ENCODE measurements around the gene JADE1.

DNA sequence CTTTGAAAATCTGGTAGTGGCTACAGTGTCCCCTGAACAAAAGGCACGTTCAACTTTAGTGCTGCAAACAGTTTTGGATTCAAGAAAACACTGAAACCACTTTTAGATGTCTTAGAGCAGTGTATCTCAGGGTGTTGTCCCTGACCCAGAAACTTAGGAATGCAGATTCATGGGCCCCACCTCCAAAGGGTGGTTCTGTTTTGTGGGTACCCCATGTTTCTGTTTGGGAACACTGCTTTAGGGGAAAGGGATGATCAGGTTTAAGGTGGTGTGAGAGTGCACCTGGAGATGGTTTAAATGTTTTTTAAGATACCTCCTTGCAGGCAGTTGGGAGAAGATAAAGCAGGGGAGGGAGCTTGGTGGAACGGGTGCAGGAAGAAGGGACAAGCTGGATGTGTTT, 55.6 kb downstream of the JADE1 start:
- TF ChIP-seq, protein P1, sequence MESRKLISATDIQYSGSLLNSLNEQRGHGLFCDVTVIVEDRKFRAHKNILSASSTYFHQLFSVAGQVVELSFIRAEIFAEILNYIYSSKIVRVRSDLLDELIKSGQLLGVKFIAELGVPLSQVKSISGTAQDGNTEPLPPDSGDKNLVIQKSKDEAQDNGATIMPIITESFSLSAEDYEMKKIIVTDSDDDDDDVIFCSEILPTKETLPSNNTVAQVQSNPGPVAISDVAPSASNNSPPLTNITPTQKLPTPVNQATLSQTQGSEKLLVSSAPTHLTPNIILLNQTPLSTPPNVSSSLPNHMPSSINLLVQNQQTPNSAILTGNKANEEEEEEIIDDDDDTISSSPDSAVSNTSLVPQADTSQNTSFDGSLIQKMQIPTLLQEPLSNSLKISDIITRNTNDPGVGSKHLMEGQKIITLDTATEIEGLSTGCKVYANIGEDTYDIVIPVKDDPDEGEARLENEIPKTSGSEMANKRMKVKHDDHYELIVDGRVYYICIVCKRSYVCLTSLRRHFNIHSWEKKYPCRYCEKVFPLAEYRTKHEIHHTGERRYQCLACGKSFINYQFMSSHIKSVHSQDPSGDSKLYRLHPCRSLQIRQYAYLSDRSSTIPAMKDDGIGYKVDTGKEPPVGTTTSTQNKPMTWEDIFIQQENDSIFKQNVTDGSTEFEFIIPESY (IDR thresholded peaks at IDR 0.05), result no peak
- TF ChIP-seq TAF1 (conservative IDR thresholded peaks at IDR 0.05) (no peak), HNF4A (conservative IDR thresholded peaks at IDR 0.05) (no peak), JUND (IDR thresholded peaks at IDR 0.05) (no peak), RXRA (IDR thresholded peaks at IDR 0.05) (no peak), YY1 (IDR thresholded peaks at IDR 0.05) (no peak), HNF4G (IDR thresholded peaks at IDR 0.05) (no peak), EGR1 (IDR thresholded peaks at IDR 0.05; ENCODE audit: low read depth in 2 of 2) (no peak)
- TF ChIP-seq, protein P2, sequence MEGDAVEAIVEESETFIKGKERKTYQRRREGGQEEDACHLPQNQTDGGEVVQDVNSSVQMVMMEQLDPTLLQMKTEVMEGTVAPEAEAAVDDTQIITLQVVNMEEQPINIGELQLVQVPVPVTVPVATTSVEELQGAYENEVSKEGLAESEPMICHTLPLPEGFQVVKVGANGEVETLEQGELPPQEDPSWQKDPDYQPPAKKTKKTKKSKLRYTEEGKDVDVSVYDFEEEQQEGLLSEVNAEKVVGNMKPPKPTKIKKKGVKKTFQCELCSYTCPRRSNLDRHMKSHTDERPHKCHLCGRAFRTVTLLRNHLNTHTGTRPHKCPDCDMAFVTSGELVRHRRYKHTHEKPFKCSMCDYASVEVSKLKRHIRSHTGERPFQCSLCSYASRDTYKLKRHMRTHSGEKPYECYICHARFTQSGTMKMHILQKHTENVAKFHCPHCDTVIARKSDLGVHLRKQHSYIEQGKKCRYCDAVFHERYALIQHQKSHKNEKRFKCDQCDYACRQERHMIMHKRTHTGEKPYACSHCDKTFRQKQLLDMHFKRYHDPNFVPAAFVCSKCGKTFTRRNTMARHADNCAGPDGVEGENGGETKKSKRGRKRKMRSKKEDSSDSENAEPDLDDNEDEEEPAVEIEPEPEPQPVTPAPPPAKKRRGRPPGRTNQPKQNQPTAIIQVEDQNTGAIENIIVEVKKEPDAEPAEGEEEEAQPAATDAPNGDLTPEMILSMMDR (IDR thresholded peaks at IDR 0.05; ENCODE audit: low read depth, low read length, missing input control), result no peak
- TF ChIP-seq, protein P3, sequence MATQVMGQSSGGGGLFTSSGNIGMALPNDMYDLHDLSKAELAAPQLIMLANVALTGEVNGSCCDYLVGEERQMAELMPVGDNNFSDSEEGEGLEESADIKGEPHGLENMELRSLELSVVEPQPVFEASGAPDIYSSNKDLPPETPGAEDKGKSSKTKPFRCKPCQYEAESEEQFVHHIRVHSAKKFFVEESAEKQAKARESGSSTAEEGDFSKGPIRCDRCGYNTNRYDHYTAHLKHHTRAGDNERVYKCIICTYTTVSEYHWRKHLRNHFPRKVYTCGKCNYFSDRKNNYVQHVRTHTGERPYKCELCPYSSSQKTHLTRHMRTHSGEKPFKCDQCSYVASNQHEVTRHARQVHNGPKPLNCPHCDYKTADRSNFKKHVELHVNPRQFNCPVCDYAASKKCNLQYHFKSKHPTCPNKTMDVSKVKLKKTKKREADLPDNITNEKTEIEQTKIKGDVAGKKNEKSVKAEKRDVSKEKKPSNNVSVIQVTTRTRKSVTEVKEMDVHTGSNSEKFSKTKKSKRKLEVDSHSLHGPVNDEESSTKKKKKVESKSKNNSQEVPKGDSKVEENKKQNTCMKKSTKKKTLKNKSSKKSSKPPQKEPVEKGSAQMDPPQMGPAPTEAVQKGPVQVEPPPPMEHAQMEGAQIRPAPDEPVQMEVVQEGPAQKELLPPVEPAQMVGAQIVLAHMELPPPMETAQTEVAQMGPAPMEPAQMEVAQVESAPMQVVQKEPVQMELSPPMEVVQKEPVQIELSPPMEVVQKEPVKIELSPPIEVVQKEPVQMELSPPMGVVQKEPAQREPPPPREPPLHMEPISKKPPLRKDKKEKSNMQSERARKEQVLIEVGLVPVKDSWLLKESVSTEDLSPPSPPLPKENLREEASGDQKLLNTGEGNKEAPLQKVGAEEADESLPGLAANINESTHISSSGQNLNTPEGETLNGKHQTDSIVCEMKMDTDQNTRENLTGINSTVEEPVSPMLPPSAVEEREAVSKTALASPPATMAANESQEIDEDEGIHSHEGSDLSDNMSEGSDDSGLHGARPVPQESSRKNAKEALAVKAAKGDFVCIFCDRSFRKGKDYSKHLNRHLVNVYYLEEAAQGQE (IDR thresholded peaks at IDR 0.05), result no peak
